ENCODE data around the gene DENND5A.
A peak's percentile ranks its signal among the peaks of the same experiment; 100 is the strongest.
"Not testable (repeated sequence)": the region's sequence is repeated elsewhere in the genome, so short reads cannot be mapped to it uniquely, and the experiment has no call there.

The DENND5A gene

GRCh38 chr11:9214765-9215164 lies 50.4 kb downstream of the DENND5A start:
- Mint-ChIP-seq H3K4me1 (peaks cover 29 to 46% of the 10 kb centered on the region in 2 donors), H3K9me3 (no peaks in the 10 kb centered on the region), H3K4me3 (no peak overlapping the region), H3K27ac (no peak overlapping the region), H3K27me3 (no peaks in the 10 kb centered on the region), H3K36me3 (peaks cover 0 to 4% of the 10 kb centered on the region in 2 donors)
- DNase-seq (no peak), ATAC-seq (replicated peaks) (no peak)

GRCh38 chr11:9211322-9211721 lies 53.8 kb downstream of the DENND5A start:
- peak overlapping the region; percentile 88 for H3K27ac Mint-ChIP-seq
- ATAC-seq (replicated peaks): peak; percentile 43
- H3K9me3 Mint-ChIP-seq: no peaks in the 10 kb centered on the region
- peaks cover 0 to 4% of the 10 kb centered on the region in 2 donors for H3K36me3 Mint-ChIP-seq
- H3K4me1 Mint-ChIP-seq: peaks cover 41 to 76% of the 10 kb centered on the region in 2 donors
- no peaks in the 10 kb centered on the region for H3K27me3 Mint-ChIP-seq
- H3K4me3 Mint-ChIP-seq: peak overlapping the region in 1 of 2 donors; percentile 12
- no peak for DNase-seq

GRCh38 chr11:9210922-9211320 lies 54.2 kb downstream of the DENND5A start:
- Mint-ChIP-seq H3K9me3 (no peaks in the 10 kb centered on the region), H3K27ac (peak overlapping the region; percentile 88), H3K4me3 (peak overlapping the region in 1 of 2 donors; percentile 27), H3K27me3 (no peaks in the 10 kb centered on the region), H3K36me3 (peaks cover 0 to 4% of the 10 kb centered on the region in 2 donors), H3K4me1 (peaks cover 41 to 75% of the 10 kb centered on the region in 2 donors)
- ATAC-seq (replicated peaks): peak; percentile 79 to 81
- peak; percentile 52 for DNase-seq

- H3K4me1 Mint-ChIP-seq: peaks cover 39 to 70% of the 10 kb centered on the region in 2 donors
- no peaks in the 10 kb centered on the region for H3K27me3 Mint-ChIP-seq
- H3K4me3 Mint-ChIP-seq: peak overlapping the region; percentile 27 to 32
- peak overlapping the region; percentile 88 for H3K27ac Mint-ChIP-seq
- H3K9me3 Mint-ChIP-seq: no peaks in the 10 kb centered on the region
- ATAC-seq (replicated peaks) (no peak), DNase-seq (no peak)
- H3K36me3 Mint-ChIP-seq: peaks cover 0 to 8% of the 10 kb centered on the region in 2 donors
Measured at GRCh38 chr11:9210224-9210921, 54.8 kb downstream of the DENND5A start.

GRCh38 chr11:9209604-9210003 lies 55.5 kb downstream of the DENND5A start:
- H3K4me3 Mint-ChIP-seq: peak overlapping the region; percentile 59 to 77
- H3K27me3 Mint-ChIP-seq, H3K9me3 Mint-ChIP-seq, DNase-seq: not testable (repeated sequence)
- ATAC-seq (replicated peaks): peak; percentile 42 to 45
- peaks cover 0 to 10% of the 10 kb centered on the region in 2 donors for H3K36me3 Mint-ChIP-seq
- peaks cover 36 to 62% of the 10 kb centered on the region in 2 donors for H3K4me1 Mint-ChIP-seq
- peak overlapping the region; percentile 88 for H3K27ac Mint-ChIP-seq

- no peak for DNase-seq
- Mint-ChIP-seq H3K36me3 (peaks cover under 1 to 12% of the 10 kb centered on the region in 2 donors), H3K9me3 (no peaks in the 10 kb centered on the region), H3K4me1 (peaks cover 34 to 59% of the 10 kb centered on the region in 2 donors), H3K4me3 (peak overlapping the region; percentile 59 to 77), H3K27me3 (no peaks in the 10 kb centered on the region), H3K27ac (peak overlapping the region; percentile 88)
- peak; percentile 66 to 72 for ATAC-seq (replicated peaks)
Measured at GRCh38 chr11:9208726-9209501, 56.2 kb downstream of the DENND5A start.

GRCh38 chr11:9207229-9207628 lies 57.9 kb downstream of the DENND5A start:
- Mint-ChIP-seq H3K27me3 (no peaks in the 10 kb centered on the region), H3K36me3 (peaks cover 15 to 26% of the 10 kb centered on the region in 2 donors), H3K27ac (no peak overlapping the region), H3K9me3 (no peaks in the 10 kb centered on the region), H3K4me1 (peaks cover 36 to 64% of the 10 kb centered on the region in 2 donors), H3K4me3 (no peak overlapping the region)
- ATAC-seq (replicated peaks): no peak
- DNase-seq: no peak

- no peak overlapping the region for H3K4me3 Mint-ChIP-seq
- H3K36me3 Mint-ChIP-seq: peaks cover 15 to 26% of the 10 kb centered on the region in 2 donors
- peaks cover 32 to 63% of the 10 kb centered on the region in 2 donors for H3K4me1 Mint-ChIP-seq
- ATAC-seq (replicated peaks) (no peak), DNase-seq (no peak)
- H3K9me3 Mint-ChIP-seq: no peaks in the 10 kb centered on the region
- no peaks in the 10 kb centered on the region for H3K27me3 Mint-ChIP-seq
- no peak overlapping the region for H3K27ac Mint-ChIP-seq
Measured at GRCh38 chr11:9206496-9206895, 58.7 kb downstream of the DENND5A start.

- ATAC-seq (replicated peaks) (no peak), DNase-seq (no peak)
- no peak overlapping the region for H3K4me3 Mint-ChIP-seq
- H3K27me3 Mint-ChIP-seq: no peaks in the 10 kb centered on the region
- peaks cover 13 to 39% of the 10 kb centered on the region in 2 donors for H3K4me1 Mint-ChIP-seq
- no peak overlapping the region for H3K27ac Mint-ChIP-seq
- no peaks in the 10 kb centered on the region for H3K9me3 Mint-ChIP-seq
- peaks cover 17 to 29% of the 10 kb centered on the region in 2 donors for H3K36me3 Mint-ChIP-seq
Measured at GRCh38 chr11:9203691-9204311, 61.3 kb downstream of the DENND5A start.

GRCh38 chr11:9201372-9202162 lies 63.6 kb downstream of the DENND5A start:
- peaks cover 6 to 18% of the 10 kb centered on the region in 2 donors for H3K4me1 Mint-ChIP-seq
- H3K27ac Mint-ChIP-seq: no peak overlapping the region
- no peak overlapping the region for H3K4me3 Mint-ChIP-seq
- H3K36me3 Mint-ChIP-seq: peaks cover 19 to 29% of the 10 kb centered on the region in 2 donors
- ATAC-seq (replicated peaks) (peak in 1 of 2 donors; percentile 38), DNase-seq (no peak)
- no peaks in the 10 kb centered on the region for H3K27me3 Mint-ChIP-seq
- no peaks in the 10 kb centered on the region for H3K9me3 Mint-ChIP-seq

GRCh38 chr11:9200471-9200870 lies 64.7 kb downstream of the DENND5A start:
- ATAC-seq (replicated peaks): no peak
- H3K27me3 Mint-ChIP-seq: no peaks in the 10 kb centered on the region
- peaks cover 6 to 18% of the 10 kb centered on the region in 2 donors for H3K4me1 Mint-ChIP-seq
- H3K36me3 Mint-ChIP-seq: peaks cover 19 to 27% of the 10 kb centered on the region in 2 donors
- no peak for DNase-seq
- H3K27ac Mint-ChIP-seq: no peak overlapping the region
- H3K4me3 Mint-ChIP-seq: no peak overlapping the region
- no peaks in the 10 kb centered on the region for H3K9me3 Mint-ChIP-seq

- H3K4me3 Mint-ChIP-seq: no peak overlapping the region
- no peak for DNase-seq
- H3K27me3 Mint-ChIP-seq: no peaks in the 10 kb centered on the region
- no peak for ATAC-seq (replicated peaks)
- peaks cover 0 to 3% of the 10 kb centered on the region in 2 donors for H3K4me1 Mint-ChIP-seq
- H3K27ac Mint-ChIP-seq: no peak overlapping the region
- H3K36me3 Mint-ChIP-seq: peaks cover 30 to 42% of the 10 kb centered on the region in 2 donors
- peaks cover 3 to 7% of the 10 kb centered on the region in 2 donors for H3K9me3 Mint-ChIP-seq
Measured at GRCh38 chr11:9193316-9193715, 71.8 kb downstream of the DENND5A start.

- H3K4me3 Mint-ChIP-seq: no peak overlapping the region
- no peaks in the 10 kb centered on the region for H3K27me3 Mint-ChIP-seq
- peaks cover 0 to 4% of the 10 kb centered on the region in 2 donors for H3K4me1 Mint-ChIP-seq
- H3K36me3 Mint-ChIP-seq: peaks cover 35 to 50% of the 10 kb centered on the region in 2 donors
- no peak for DNase-seq
- H3K27ac Mint-ChIP-seq: no peak overlapping the region
- ATAC-seq (replicated peaks): no peak
- H3K9me3 Mint-ChIP-seq: peaks cover 3 to 7% of the 10 kb centered on the region in 2 donors
Measured at GRCh38 chr11:9192561-9192960, 72.6 kb downstream of the DENND5A start.
